Stomach (tissue), 4 donors: Measurements from ENCODE around the gene RAB28.

Source experiments
- POLR2A ChIP-seq, 4 donors: fragments of 450-650 bp; IDR thresholded peaks; one replicate each; pipeline ENCODE4 v1.6.1; 2016; ENCODE audit warnings: antibody characterized with exemption in 4 of 4, control low read depth in 2 of 4, mild to moderate bottlenecking in 1 of 4, moderate library complexity in 1 of 4
- POLR2AphosphoS5 ChIP-seq, 3 donors: sonication (generic); formaldehyde crosslinking; IDR thresholded peaks; one replicate each; pipeline ENCODE4 v1.6.1; 2016; ENCODE audit warnings: antibody characterized with exemption in 3 of 3

DNA sequence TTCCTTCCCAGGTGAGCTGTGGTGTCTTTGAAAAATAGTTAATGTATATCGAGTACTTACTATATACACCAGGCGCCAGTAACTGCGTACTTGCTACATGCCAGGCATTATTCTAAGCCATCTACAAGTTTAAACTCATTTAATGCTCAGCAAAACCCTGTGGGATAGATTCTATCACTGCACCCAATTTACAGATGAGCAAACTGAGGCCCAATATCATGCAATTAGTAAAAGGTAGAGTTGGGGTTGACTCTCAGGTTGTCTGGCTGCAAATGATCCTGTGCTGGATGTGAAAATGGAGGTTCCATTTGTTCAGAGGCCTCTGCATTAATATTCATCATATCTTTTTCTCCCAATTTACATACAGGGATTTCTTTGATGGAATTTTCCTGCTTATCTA lies 42.5 kb upstream of the RAB28 start:
- TF ChIP-seq POLR2AphosphoS5 (IDR thresholded peaks at IDR 0.05) (no peak), POLR2A (IDR thresholded peaks at IDR 0.05) (no peak)
